Measurements from ENCODE around the gene OR6J1. TPM values are rescaled to one million over a fixed set of nuclear protein-coding genes. Genes with fewer than 3 reads are reported as not detected.

The OR6J1 gene
- total and polyA plus RNA-seq, 2 of the 13 experiments (the other 11 are each of a cell fraction or from before 2014, with no cell fraction given) = not detected

- in situ Hi-C loops (cut with HindIII; ENCODE audit: extremely low pct_ligation_motif_present, low pct_unique_long_range_greater_than_20kb) = loop anchor here (25.0 kb wide), 1 partner anchor 1523 kb away; the partner anchor contains the start of genes DCAF11 and NRL
- H3K79me2 ChIP-seq (ENCODE audit: insufficient read depth, low read length) = peaks cover 43% of the 10 kb centered on the region
- TF ChIP-seq ZKSCAN8 (CRISPR knock-in tag; IDR thresholded peaks at IDR 0.05; ENCODE audit: borderline replicate concordance) (peak; percentile 86; the same call in 1 of the 2 replicates), SATB2 (CRISPR knock-in tag; IDR thresholded peaks at IDR 0.05) (no peak), HNRNPK (IDR thresholded peaks at IDR 0.05; ENCODE audit: low read depth, low read length, poor library complexity, severe bottlenecking) (no peak), RBFOX2 (IDR thresholded peaks at IDR 0.05; ENCODE audit: low read depth, low read length) (peak; percentile 92), MEIS2 (CRISPR knock-in tag; IDR thresholded peaks at IDR 0.05) (peak; percentile 49; the same call in 1 of the 2 replicates), TBL1XR1 (IDR thresholded peaks at IDR 0.05; ENCODE audit: borderline replicate concordance, low read length, partially characterized antibody) (no peak), ZNF260 (CRISPR knock-in tag; IDR thresholded peaks at IDR 0.05; ENCODE audit: borderline replicate concordance, low read depth) (no peak), GMEB2 (CRISPR knock-in tag; IDR thresholded peaks at IDR 0.05; ENCODE audit: low read depth) (peak; percentile 29; the same call in 1 of the 2 replicates), FOXK1 (CRISPR knock-in tag; IDR thresholded peaks at IDR 0.05; ENCODE audit: borderline replicate concordance, low read depth) (peak; percentile 87), KLF9 (CRISPR knock-in tag; IDR thresholded peaks at IDR 0.05; ENCODE audit: low read depth) (peak; percentile 78), IKZF1 (IDR thresholded peaks at IDR 0.05) (no peak)
- TF ChIP-seq, protein P1, sequence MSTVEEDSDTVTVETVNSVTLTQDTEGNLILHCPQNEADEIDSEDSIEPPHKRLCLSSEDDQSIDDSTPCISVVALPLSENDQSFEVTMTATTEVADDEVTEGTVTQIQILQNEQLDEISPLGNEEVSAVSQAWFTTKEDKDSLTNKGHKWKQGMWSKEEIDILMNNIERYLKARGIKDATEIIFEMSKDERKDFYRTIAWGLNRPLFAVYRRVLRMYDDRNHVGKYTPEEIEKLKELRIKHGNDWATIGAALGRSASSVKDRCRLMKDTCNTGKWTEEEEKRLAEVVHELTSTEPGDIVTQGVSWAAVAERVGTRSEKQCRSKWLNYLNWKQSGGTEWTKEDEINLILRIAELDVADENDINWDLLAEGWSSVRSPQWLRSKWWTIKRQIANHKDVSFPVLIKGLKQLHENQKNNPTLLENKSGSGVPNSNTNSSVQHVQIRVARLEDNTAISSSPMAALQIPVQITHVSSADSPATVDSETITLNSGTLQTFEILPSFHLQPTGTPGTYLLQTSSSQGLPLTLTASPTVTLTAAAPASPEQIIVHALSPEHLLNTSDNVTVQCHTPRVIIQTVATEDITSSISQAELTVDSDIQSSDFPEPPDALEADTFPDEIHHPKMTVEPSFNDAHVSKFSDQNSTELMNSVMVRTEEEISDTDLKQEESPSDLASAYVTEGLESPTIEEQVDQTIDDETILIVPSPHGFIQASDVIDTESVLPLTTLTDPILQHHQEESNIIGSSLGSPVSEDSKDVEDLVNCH (CRISPR knock-in tag; IDR thresholded peaks at IDR 0.05) = no peak
- TF ChIP-seq, protein P2, sequence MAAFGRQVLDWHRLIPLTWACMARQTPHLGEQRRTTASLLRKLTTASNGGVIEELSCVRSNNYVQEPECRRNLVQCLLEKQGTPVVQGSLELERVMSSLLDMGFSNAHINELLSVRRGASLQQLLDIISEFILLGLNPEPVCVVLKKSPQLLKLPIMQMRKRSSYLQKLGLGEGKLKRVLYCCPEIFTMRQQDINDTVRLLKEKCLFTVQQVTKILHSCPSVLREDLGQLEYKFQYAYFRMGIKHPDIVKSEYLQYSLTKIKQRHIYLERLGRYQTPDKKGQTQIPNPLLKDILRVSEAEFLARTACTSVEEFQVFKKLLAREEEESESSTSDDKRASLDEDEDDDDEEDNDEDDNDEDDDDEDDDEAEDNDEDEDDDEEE (CRISPR knock-in tag; IDR thresholded peaks at IDR 0.05) = 0 out of 2 replicates have a peak, but pooled peaks have one; percentile 89
- TF ChIP-seq, protein P3, sequence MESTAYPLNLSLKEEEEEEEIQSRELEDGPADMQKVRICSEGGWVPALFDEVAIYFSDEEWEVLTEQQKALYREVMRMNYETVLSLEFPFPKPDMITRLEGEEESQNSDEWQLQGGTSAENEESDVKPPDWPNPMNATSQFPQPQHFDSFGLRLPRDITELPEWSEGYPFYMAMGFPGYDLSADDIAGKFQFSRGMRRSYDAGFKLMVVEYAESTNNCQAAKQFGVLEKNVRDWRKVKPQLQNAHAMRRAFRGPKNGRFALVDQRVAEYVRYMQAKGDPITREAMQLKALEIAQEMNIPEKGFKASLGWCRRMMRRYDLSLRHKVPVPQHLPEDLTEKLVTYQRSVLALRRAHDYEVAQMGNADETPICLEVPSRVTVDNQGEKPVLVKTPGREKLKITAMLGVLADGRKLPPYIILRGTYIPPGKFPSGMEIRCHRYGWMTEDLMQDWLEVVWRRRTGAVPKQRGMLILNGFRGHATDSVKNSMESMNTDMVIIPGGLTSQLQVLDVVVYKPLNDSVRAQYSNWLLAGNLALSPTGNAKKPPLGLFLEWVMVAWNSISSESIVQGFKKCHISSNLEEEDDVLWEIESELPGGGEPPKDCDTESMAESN (CRISPR knock-in tag; conservative IDR thresholded peaks at IDR 0.05) = peak; percentile 74; the same call in 1 of the 2 replicates
- TF ChIP-seq, protein P4, sequence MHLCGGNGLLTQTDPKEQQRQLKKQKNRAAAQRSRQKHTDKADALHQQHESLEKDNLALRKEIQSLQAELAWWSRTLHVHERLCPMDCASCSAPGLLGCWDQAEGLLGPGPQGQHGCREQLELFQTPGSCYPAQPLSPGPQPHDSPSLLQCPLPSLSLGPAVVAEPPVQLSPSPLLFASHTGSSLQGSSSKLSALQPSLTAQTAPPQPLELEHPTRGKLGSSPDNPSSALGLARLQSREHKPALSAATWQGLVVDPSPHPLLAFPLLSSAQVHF (CRISPR knock-in tag; IDR thresholded peaks at IDR 0.05) = no peak
These were observed 54.9 kb downstream of the OR6J1 start, which contains the start of gene DAD1 for GRCh38 chr14:22589096-22589839. DAD1 (minus strand) TSS chr14:22589224; CDS start chr14:22589157, 67 bp downstream.

More at GRCh38 chr14:22589096-22589839, 54.9 kb downstream of the OR6J1 start, which contains the start of gene DAD1:
- BruUV-seq (replicated peaks) = TSS peak; percentile 89
- ChIA-PET POLR2A (interaction anchor here (0.6 to 4.0 kb wide), 61 partner anchors 10 to 1853 kb away, joined by 3 to 139 read pairs (median 4); partner anchors contain the start of genes ABHD4, ACIN1, AJUBA and C14orf119), CTCF (ENCODE audit: low intra/inter-chr PET ratio, low total read pairs) (interaction anchor here (2.3 to 2.8 kb wide), 2 partner anchors 19 to 32 kb away, joined by 16 to 21 read pairs; no protein-coding TSS in a partner anchor)
- FAIRE-seq (peak; percentile 99), ATAC-seq (peak; percentile 98), DNase-seq (ENCODE audit: low spot score) (peak; percentile 100)
- Histone ChIP-seq H3K9ac (ENCODE audit: insufficient read depth, low read depth, low read length) (peak within 1 kb of the TSS; percentile 90), H3K4me1 (ENCODE audit: insufficient read depth, low read length) (peaks cover 52% of the 10 kb centered on the region), H3K36me3 (replicated peaks in 1 of 2; ENCODE audit: control insufficient read depth in 1 of 2, insufficient read depth in 2 of 2, low read length in 2 of 2) (peaks cover 2 to 10% of the 10 kb centered on the region in 2 experiments), H3K4me2 (ENCODE audit: low read depth, low read length) (peak within 1 kb of the TSS; percentile 93), H2AFZ (ENCODE audit: low read length) (peak within 1 kb of the TSS; percentile 89), H4K20me1 (ENCODE audit: insufficient read depth, low read length) (no peaks in the 10 kb centered on the region), H3K9me3 (ENCODE audit: low read length) (no peaks in the 10 kb centered on the region), H3K4me3 (replicated peaks in 1 of 3; ENCODE audit: insufficient read depth in 1 of 3, low read depth in 2 of 3, low read length in 3 of 3) (peak within 1 kb of the TSS; percentile 85 to 92 (median 86)), H3K27ac (ENCODE audit: extremely low read length, insufficient read depth, low read length) (peak within 1 kb of the TSS; percentile 80), H3K27me3 (ENCODE audit: control insufficient read depth in 1 of 2, insufficient read depth in 2 of 2, low read length in 2 of 2) (peaks cover 0 to 23% of the 10 kb centered on the region in 2 experiments; a peak in 2 of 5 replicates)
- intact Hi-C loops (cut with micrococcal nuclease; ENCODE audit: unreplicated experiment) = loop anchor here (1.0 to 10.0 kb wide), 5 partner anchors 9 to 1856 kb away; partner anchors contain the start of genes ABHD4 and SDR39U1
- under 1% methylated on average over 42 of the region's 44 CpGs for WGBS (ENCODE audit: low lambda C conversion rate)
